RWPE1 (cell line): Measurements from ENCODE around the gene IL11RA.

Experiments used
- CTCF ChIA-PET: fragments of 350-600 bp; sonication (Branson Sonifier 250); formaldehyde crosslinking; extraction: SDS; loops from one replicate; lab custom pipeline; 2021; lab: Yijun Ruan, JAX
- POLR2A ChIA-PET: fragments of 400-600 bp; formaldehyde crosslinking; extraction: SDS; loops from one replicate; lab custom pipeline; 2020; ENCODE audit warnings: antibody characterized with exemption; ENCODE audit not compliant: low non-redundant PET; lab: Yijun Ruan, JAX
- DNase-seq: peaks from one replicate; pipeline ENCODE4 v3.0.0; 2012; ENCODE audit warnings: low spot score
- H3K27ac ChIP-seq: fragments of 450-650 bp; 2 replicates; pipeline ENCODE4 v1.5.1; 2017
- TF ChIP-seq, protein P1 (sequence below): fragments of 450-650 bp; conservative IDR thresholded peaks from 2 replicates; pipeline ENCODE4 v1.5.1; 2017; ENCODE audit warnings: low read depth, mild to moderate bottlenecking

The IL11RA gene

DNA sequence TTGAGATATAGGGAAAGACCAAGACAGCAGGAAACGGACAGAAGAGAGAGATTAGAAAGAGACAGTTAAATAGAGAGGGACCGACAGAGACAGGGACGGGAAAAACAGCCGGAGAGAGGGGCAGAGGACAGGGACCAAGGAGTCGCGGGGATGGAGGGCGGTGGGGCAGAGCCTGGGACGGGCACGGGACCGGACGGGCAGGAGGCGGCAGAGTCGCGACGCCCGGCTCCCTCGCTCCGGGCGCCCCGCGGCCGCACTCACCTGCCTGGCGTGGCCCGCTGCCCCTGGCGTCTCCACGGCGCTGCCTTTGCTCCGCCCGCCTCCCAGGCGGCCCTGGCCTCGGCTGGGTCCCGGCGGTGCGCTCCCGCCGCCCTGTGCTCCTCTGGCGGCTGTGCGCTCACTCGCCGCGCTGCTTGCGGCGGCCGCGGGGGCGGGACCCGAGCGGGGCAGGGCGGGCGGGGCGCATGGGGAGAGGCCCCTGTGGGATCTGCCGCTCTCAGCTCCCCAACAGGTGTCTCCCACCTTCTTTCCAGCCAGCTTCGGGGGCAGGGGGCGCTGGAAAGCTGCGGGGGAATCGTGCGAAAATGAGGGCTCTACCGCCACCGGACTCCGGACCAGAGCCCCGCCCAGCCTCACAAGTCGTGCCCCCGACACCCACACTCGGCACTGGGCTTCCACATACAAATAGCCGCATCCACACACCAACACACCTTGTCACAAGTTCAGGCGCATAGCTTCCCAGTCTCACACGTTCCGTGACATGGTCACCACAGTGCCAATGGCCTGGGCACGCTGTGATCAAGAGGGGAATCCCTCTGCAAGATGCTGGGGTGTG is 23.1 kb upstream of the IL11RA start, which contains the start of gene ARID3C:
ARID3C (minus strand) TSS at position 411 of the 835 bp plus-strand sequence. CDS start 1,052 bp downstream, outside the sequence.
- no peak within 1 kb of the TSS for H3K27ac ChIP-seq
- CTCF ChIA-PET = no interaction called here
- POLR2A ChIA-PET = no interaction called here
- peak; percentile 49 for DNase-seq
- TF ChIP-seq, protein P1, sequence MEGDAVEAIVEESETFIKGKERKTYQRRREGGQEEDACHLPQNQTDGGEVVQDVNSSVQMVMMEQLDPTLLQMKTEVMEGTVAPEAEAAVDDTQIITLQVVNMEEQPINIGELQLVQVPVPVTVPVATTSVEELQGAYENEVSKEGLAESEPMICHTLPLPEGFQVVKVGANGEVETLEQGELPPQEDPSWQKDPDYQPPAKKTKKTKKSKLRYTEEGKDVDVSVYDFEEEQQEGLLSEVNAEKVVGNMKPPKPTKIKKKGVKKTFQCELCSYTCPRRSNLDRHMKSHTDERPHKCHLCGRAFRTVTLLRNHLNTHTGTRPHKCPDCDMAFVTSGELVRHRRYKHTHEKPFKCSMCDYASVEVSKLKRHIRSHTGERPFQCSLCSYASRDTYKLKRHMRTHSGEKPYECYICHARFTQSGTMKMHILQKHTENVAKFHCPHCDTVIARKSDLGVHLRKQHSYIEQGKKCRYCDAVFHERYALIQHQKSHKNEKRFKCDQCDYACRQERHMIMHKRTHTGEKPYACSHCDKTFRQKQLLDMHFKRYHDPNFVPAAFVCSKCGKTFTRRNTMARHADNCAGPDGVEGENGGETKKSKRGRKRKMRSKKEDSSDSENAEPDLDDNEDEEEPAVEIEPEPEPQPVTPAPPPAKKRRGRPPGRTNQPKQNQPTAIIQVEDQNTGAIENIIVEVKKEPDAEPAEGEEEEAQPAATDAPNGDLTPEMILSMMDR = no peak; the same call in 1 of the 2 replicates

DNA sequence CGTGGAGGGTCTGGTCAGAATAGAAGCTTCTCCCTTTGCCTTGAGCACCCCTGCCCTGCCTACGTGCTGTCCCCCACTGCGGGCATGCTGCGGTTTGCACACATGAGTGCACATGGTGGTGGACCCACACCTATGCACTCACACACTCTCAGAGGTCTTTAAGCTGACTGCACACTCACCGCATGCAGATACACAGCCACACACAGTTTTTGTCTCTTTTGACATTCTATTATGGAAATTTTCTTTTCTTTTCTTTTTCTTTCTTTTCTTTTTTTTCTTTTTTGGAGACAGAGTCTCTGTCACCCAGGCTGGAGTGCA is 22.5 kb upstream of the IL11RA start:
- CTCF ChIA-PET = no interaction called here
- TF ChIP-seq, protein P1 = no peak
- H3K27ac ChIP-seq = no peak overlapping the region
- POLR2A ChIA-PET = no interaction called here
- DNase-seq = no peak

DNA sequence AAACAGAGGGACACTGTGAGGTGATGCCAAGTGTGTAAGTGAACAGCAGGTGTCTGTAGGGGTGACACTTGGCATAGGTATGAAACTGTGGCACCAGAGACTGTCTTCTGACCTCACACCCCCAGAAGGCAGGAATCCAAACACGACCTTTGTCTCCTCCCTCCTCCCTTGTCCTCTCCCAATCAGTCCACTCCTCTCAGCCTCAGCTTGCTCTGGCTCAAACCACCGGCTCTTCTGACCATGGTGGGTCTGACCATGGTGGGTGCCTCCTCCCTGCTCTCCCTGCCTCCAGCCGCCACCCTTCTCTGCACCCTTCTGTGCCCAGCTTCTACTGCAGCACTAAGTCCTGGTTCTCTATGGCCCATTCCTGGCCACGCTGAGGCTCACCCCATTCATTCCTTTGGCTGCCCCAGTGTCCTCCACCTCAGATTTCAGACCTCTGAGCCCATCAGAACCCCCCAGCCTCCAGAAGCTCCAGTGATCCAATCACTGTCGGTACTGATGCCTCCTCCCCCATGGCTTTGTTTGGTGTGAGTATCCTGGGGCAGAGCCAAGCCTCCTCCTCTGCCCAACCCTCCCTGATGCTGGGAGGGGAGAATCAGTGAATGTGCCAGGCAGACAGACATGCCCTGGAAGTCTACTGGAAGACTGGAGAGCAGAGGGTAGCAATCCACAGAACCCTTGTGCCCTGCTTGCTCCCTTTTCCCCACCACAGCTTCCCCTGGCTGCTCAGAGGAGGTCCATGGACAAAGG is 21.4 kb upstream of the IL11RA start:
- TF ChIP-seq, protein P1 = no peak
- ChIA-PET CTCF (no interaction called here), POLR2A (no interaction called here)
- no peak overlapping the region for H3K27ac ChIP-seq
- DNase-seq = peak; percentile 45

DNA sequence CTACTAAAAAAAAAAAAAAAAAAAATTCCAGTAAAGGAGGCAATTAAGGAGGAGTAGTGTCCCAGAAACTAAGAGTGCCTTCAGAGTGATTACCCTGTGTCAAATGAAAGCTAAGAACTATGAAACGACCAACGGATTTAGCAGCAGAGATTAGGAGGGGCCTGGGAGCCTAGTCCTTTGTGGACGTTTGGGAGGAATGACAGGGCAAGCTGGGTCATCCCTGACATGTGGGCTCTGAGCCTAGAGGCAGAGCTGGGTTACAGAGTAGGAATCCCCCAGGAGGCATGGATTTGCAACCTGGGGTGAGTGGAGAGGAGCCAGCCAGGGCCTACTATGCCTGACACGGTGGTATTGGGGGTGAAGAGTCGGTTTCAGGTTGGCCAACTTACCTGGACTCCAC is 18.8 kb upstream of the IL11RA start:
- no peak overlapping the region for H3K27ac ChIP-seq
- TF ChIP-seq, protein P1 = no peak
- DNase-seq = no peak
- POLR2A ChIA-PET = no interaction called here
- CTCF ChIA-PET = interaction anchor here (0.6 to 2.1 kb wide), 19 partner anchors 8 to 1470 kb away, joined by 3 to 12 read pairs (median 6); partner anchors contain the start of genes DCTN3, ENHO and GALT

DNA sequence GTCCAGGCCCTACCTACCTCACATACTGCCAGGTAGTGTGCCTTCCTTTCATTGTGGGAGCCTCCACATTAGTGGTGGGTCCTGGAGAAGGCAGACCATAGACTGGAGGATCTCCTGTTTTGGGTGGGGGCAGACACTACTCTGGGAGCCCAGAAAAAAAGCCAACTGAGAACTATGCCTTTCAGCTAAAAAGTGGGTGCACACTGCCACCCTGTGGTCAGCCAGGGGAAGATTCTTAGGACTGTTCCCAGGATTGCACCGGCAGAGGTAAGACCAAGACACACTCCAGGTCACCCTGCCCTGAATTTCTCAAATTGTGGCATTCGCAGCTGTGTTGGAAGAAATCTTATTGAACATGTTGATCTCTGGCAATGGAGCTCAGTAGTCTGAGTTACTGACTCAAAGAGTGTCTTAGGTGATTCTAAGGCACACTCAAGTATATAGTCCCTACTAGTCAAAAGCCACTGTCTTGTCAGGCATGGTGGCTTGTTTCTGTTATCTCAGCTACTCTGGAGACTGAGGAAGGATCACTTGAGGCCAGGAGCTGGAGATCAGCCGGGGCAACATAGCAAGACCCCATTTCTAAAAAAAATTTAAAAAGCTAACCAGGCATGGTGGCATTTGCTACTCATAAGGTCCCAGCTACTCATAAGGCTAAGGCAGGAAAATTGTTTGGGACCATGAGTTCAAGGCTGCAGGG is 18.0 kb upstream of the IL11RA start:
- POLR2A ChIA-PET = interaction anchor here (0.7 kb wide), 2 partner anchors 24 to 163 kb away, joined by 4 to 10 read pairs; no protein-coding TSS in a partner anchor
- TF ChIP-seq, protein P1 = peak; percentile 98
- CTCF ChIA-PET = interaction anchor here (0.6 to 2.1 kb wide), 25 partner anchors 9 to 1469 kb away, joined by 3 to 12 read pairs (median 6); partner anchors contain the start of genes DCTN3, GALT and IL11RA
- no peak overlapping the region for H3K27ac ChIP-seq
- DNase-seq = peak; percentile 87
